ENCODE data around the gene DTD1. TPM values are rescaled to one million over a fixed set of nuclear protein-coding genes. Genes with fewer than 3 reads are reported as not detected.
A peak's percentile ranks its signal among the peaks of the same experiment; 100 is the strongest.

DTD1 gene
- total RNA-seq, 1 donor from 2014 or later = 38.1 TPM

DNA sequence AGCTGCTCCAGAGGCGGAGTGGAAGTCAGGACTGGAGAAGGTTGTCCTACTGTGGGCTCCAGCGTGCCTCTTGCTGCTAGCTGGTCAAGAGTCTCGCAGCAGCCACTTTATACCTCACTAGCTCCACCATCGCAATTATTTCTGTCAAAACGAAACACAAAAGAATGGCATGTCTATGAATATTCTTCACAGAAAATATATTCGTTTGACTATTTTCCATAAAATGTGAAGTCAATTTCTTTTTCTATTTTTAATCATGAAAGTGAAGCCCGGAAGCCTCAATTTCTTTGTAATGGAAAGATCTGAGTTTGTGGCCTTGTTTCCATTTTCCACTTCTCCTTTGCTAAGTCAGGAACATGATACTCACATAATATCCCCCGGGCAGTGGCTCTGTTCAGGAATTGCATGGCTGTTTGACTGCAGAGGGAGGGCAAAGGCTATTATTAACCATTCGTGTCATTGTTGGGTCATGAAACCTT is 51.7 kb downstream of the DTD1 start:
- DNase-seq (ENCODE audit: low read depth) = no peak
- Mint-ChIP-seq H3K9me3 (ENCODE audit: unreplicated experiment) (no peaks in the 10 kb centered on the region), H3K4me3 (ENCODE audit: unreplicated experiment) (no peak overlapping the region), H3K27ac (ENCODE audit: unreplicated experiment) (no peak overlapping the region), H3K27me3 (ENCODE audit: low read depth, unreplicated experiment) (no peaks in the 10 kb centered on the region), H3K36me3 (ENCODE audit: low read depth, unreplicated experiment) (peaks cover 8% of the 10 kb centered on the region), H3K4me1 (ENCODE audit: low read depth, unreplicated experiment) (peaks cover 19% of the 10 kb centered on the region)
- no peaks in the 10 kb centered on the region for H3K9me3 ChIP-seq (ENCODE audit: insufficient read depth, low read depth, low read length)
- H2AFZ ChIP-seq (ENCODE audit: low read depth, low read length) = no peak overlapping the region
- H3K4me1 ChIP-seq (ENCODE audit: insufficient read depth, low read length) = no peaks in the 10 kb centered on the region
- no peaks in the 10 kb centered on the region for H3K79me2 ChIP-seq (ENCODE audit: insufficient read depth, low read length)
- no peaks in the 10 kb centered on the region for H4K20me1 ChIP-seq (ENCODE audit: insufficient read depth, low read length)
- H3K36me3 ChIP-seq (ENCODE audit: insufficient read depth, low read length) = no peaks in the 10 kb centered on the region
- TF ChIP-seq, protein P1, sequence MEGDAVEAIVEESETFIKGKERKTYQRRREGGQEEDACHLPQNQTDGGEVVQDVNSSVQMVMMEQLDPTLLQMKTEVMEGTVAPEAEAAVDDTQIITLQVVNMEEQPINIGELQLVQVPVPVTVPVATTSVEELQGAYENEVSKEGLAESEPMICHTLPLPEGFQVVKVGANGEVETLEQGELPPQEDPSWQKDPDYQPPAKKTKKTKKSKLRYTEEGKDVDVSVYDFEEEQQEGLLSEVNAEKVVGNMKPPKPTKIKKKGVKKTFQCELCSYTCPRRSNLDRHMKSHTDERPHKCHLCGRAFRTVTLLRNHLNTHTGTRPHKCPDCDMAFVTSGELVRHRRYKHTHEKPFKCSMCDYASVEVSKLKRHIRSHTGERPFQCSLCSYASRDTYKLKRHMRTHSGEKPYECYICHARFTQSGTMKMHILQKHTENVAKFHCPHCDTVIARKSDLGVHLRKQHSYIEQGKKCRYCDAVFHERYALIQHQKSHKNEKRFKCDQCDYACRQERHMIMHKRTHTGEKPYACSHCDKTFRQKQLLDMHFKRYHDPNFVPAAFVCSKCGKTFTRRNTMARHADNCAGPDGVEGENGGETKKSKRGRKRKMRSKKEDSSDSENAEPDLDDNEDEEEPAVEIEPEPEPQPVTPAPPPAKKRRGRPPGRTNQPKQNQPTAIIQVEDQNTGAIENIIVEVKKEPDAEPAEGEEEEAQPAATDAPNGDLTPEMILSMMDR (IDR thresholded peaks at IDR 0.05; ENCODE audit: insufficient read depth, low read depth, low read length) = no peak
- FAIRE-seq = no peak
- H3K27ac ChIP-seq (ENCODE audit: low read depth, low read length) = no peak overlapping the region
- H3K9ac ChIP-seq (ENCODE audit: low read length) = no peak overlapping the region
- H3K4me2 ChIP-seq (ENCODE audit: low read length) = no peak overlapping the region
- no peak overlapping the region for H3K4me3 ChIP-seq (ENCODE audit: insufficient read depth, low read depth, low read length)
- no peaks in the 10 kb centered on the region for H3K27me3 ChIP-seq (ENCODE audit: insufficient read depth, low read length)

DNA sequence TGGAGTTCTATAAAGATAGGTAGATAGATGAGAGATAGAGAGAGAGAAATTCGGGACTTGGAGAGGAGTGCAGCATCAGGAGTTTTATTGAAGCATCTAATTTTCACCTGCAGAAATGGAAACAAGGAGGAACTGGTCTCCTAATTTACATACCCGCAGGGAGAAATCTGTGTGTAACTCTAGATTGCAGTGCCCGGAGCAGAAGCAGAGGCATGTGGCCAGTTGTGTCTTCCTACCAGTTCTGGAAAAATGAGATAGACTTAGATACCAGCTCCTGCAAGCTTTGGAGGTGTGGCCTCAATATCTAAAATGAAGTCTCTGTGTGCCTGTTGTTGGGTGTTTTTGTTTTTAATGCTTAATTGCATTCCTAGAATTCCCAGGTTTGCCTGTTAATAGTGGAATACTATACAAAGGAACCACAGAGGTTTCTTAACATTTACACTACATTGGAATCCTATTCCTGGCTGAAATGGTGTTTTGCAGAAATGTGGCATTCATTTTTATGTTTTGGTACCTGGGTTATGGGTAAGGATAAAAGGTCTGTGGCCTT is 57.4 kb downstream of the DTD1 start:
- no peaks in the 10 kb centered on the region for H3K4me1 ChIP-seq (ENCODE audit: insufficient read depth, low read length)
- H3K27me3 ChIP-seq (ENCODE audit: insufficient read depth, low read length) = no peaks in the 10 kb centered on the region
- DNase-seq (ENCODE audit: low read depth) (no peak), FAIRE-seq (no peak)
- Mint-ChIP-seq H3K27me3 (ENCODE audit: low read depth, unreplicated experiment) (no peaks in the 10 kb centered on the region), H3K9me3 (ENCODE audit: unreplicated experiment) (no peaks in the 10 kb centered on the region), H3K27ac (ENCODE audit: unreplicated experiment) (peak overlapping the region; percentile 22), H3K4me3 (ENCODE audit: unreplicated experiment) (no peak overlapping the region), H3K36me3 (ENCODE audit: low read depth, unreplicated experiment) (peaks cover 2% of the 10 kb centered on the region), H3K4me1 (ENCODE audit: low read depth, unreplicated experiment) (peaks cover 19% of the 10 kb centered on the region)
- H3K27ac ChIP-seq (ENCODE audit: low read depth, low read length) = no peak overlapping the region
- no peak overlapping the region for H3K4me2 ChIP-seq (ENCODE audit: low read length)
- TF ChIP-seq EZH2 (IDR thresholded peaks at IDR 0.05; ENCODE audit: insufficient read depth, low read length) = no peak
- TF ChIP-seq, protein P1 (IDR thresholded peaks at IDR 0.05; ENCODE audit: insufficient read depth, low read depth, low read length) = no peak
- peaks cover 7% of the 10 kb centered on the region for H4K20me1 ChIP-seq (ENCODE audit: insufficient read depth, low read length)
- H3K9ac ChIP-seq (ENCODE audit: low read length) = no peak overlapping the region
- no peaks in the 10 kb centered on the region for H3K36me3 ChIP-seq (ENCODE audit: insufficient read depth, low read length)
- H3K4me3 ChIP-seq (ENCODE audit: insufficient read depth, low read depth, low read length) = no peak overlapping the region
- H2AFZ ChIP-seq (ENCODE audit: low read depth, low read length) = no peak overlapping the region
- H3K9me3 ChIP-seq (ENCODE audit: insufficient read depth, low read depth, low read length) = no peaks in the 10 kb centered on the region
- H3K79me2 ChIP-seq (ENCODE audit: insufficient read depth, low read length) = no peaks in the 10 kb centered on the region

DNA sequence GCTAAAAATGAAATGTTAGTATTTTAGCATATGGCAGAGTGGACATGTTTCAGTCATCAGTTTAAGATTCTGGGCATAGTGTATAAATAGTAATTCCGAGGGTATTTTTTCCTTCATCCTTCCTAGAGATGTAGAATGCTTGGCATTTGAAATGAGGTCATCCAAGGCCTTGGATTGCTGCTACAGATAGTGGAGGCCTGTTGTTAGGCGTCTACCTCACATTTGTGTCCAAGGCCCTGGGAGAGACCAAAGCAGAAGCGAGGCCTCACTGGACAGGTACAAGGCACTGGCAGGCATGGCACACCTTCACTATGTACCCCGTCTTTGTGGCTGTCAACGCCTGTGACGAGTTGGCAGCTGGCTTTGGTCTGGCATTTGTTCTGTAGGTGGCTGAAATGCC is 58.0 kb downstream of the DTD1 start:
- TF ChIP-seq EZH2 (IDR thresholded peaks at IDR 0.05; ENCODE audit: insufficient read depth, low read length) = no peak
- Histone ChIP-seq H3K4me2 (ENCODE audit: low read length) (no peak overlapping the region), H3K27ac (ENCODE audit: low read depth, low read length) (no peak overlapping the region), H3K9ac (ENCODE audit: low read length) (no peak overlapping the region), H3K4me1 (ENCODE audit: insufficient read depth, low read length) (no peaks in the 10 kb centered on the region), H2AFZ (ENCODE audit: low read depth, low read length) (no peak overlapping the region), H3K9me3 (ENCODE audit: insufficient read depth, low read depth, low read length) (no peaks in the 10 kb centered on the region), H4K20me1 (ENCODE audit: insufficient read depth, low read length) (peaks cover 10% of the 10 kb centered on the region), H3K36me3 (ENCODE audit: insufficient read depth, low read length) (no peaks in the 10 kb centered on the region), H3K27me3 (ENCODE audit: insufficient read depth, low read length) (no peaks in the 10 kb centered on the region), H3K4me3 (ENCODE audit: insufficient read depth, low read depth, low read length) (no peak overlapping the region), H3K79me2 (ENCODE audit: insufficient read depth, low read length) (no peaks in the 10 kb centered on the region)
- H3K27me3 Mint-ChIP-seq (ENCODE audit: low read depth, unreplicated experiment) = no peaks in the 10 kb centered on the region
- H3K4me1 Mint-ChIP-seq (ENCODE audit: low read depth, unreplicated experiment) = peaks cover 20% of the 10 kb centered on the region
- no peak overlapping the region for H3K4me3 Mint-ChIP-seq (ENCODE audit: unreplicated experiment)
- no peak for DNase-seq (ENCODE audit: low read depth)
- no peak for FAIRE-seq
- H3K36me3 Mint-ChIP-seq (ENCODE audit: low read depth, unreplicated experiment) = peaks cover 2% of the 10 kb centered on the region
- H3K27ac Mint-ChIP-seq (ENCODE audit: unreplicated experiment) = peak overlapping the region; percentile 72
- no peaks in the 10 kb centered on the region for H3K9me3 Mint-ChIP-seq (ENCODE audit: unreplicated experiment)

All from astrocyte (in vitro differentiated cells and primary cell).